Endothelial cell of umbilical vein (primary cell): ENCODE data around the gene B3GALT6. TPM values are rescaled to one million over a fixed set of nuclear protein-coding genes. Genes with fewer than 3 reads are reported as not detected.

Experiments
- BruUV-seq: library from RNA; stranded (reverse); fragments of 400-500 nt; replicated peaks from 2 replicates; lab custom pipeline; 2021; lab: Mats Ljungman, UMichigan
- CTCF ChIA-PET: fragments of 300-600, 350-600 bp; sonication (Branson Sonifier 250); formaldehyde crosslinking; loops from one replicate; lab custom pipeline; 2021; ENCODE audit warnings: antibody characterized with exemption, inconsistent platforms; lab: Charles Lee
- POLR2A ChIA-PET: fragments of 300-600, 350-600 bp; sonication (Branson Sonifier 250); formaldehyde crosslinking; loops from one replicate; lab custom pipeline; 2021; ENCODE audit warnings: antibody characterized with exemption, inconsistent platforms; lab: Charles Lee
- DNase-seq: peaks from one replicate; pipeline ENCODE4 v3.0.0-alpha.2; 2011; ENCODE audit warnings: low read depth, low spot score
- FAIRE-seq: peaks from 2 replicates; lab custom pipeline; 2011; peaks lifted over from hg19 to GRCh38; lab: Jason Lieb, UNC
- H2AFZ ChIP-seq: 2 replicates; pipeline ENCODE4 v1.6.0; 2012; ENCODE audit warnings: low read depth, low read length, control low read depth, inconsistent platforms
- H3K27ac ChIP-seq: 2 replicates; pipeline ENCODE4 v1.5.1; 2011; ENCODE audit warnings: low read depth, mild to moderate bottlenecking, control low read depth, low read length, moderate library complexity; ENCODE audit not compliant: insufficient read depth
- H3K27me3 ChIP-seq, 2 experiments: 2 replicates each; pipeline versions ENCODE4 v1.6.0 to v1.6.1; 2011; ENCODE audit warnings: low read length in 2 of 2, mixed read lengths in 1 of 2; ENCODE audit not compliant: control insufficient read depth in 2 of 2, insufficient read depth in 2 of 2
- H3K36me3 ChIP-seq, 2 experiments: 2 replicates in 1 of 2; 3 replicates in 1 of 2; pipeline ENCODE4 v1.5.1; 2011; ENCODE audit warnings: low read length in 2 of 2, mild to moderate bottlenecking in 1 of 2, moderate library complexity in 1 of 2; ENCODE audit not compliant: control insufficient read depth in 2 of 2, insufficient read depth in 2 of 2; ENCODE audit errors: extremely low read depth in 1 of 2
- H3K4me1 ChIP-seq: 3 replicates; pipeline ENCODE4 v1.5.1; 2011; ENCODE audit warnings: mild to moderate bottlenecking, low read length; ENCODE audit not compliant: control insufficient read depth, insufficient read depth; ENCODE audit errors: extremely low read depth
- H3K4me2 ChIP-seq: 2 replicates; pipeline ENCODE4 v1.6.1; 2011; ENCODE audit warnings: low read length, control low read depth, mixed read lengths; ENCODE audit not compliant: insufficient read depth
- H3K4me3 ChIP-seq, 3 experiments: fragments of 200-600 bp in 1 of 3; sonication (generic), shearing (Covaris generic) in 1 of 3; replicated peaks in 1 of 3; 2 replicates each; pipeline ENCODE4 v1.5.1; 2011 to 2016; ENCODE audit warnings: control low read depth in 3 of 3, low read length in 3 of 3, mild to moderate bottlenecking in 2 of 3, inconsistent platforms in 1 of 3, low read depth in 1 of 3, moderate library complexity in 1 of 3; ENCODE audit not compliant: insufficient read depth in 1 of 3
- H3K79me2 ChIP-seq: 2 replicates; pipeline ENCODE4 v1.6.0; 2012; ENCODE audit warnings: low read length, inconsistent platforms; ENCODE audit not compliant: control insufficient read depth, insufficient read depth
- H3K9ac ChIP-seq: replicated peaks from 2 replicates; pipeline ENCODE3; 2011; ENCODE audit warnings: low read length, control low read depth; ENCODE audit not compliant: insufficient read depth; ENCODE audit errors: extremely low read depth
- H3K9me1 ChIP-seq: replicated peaks from 3 replicates; pipeline ENCODE4 v1.6.0; 2011; ENCODE audit warnings: mild to moderate bottlenecking, low read length; ENCODE audit not compliant: control insufficient read depth, insufficient read depth; ENCODE audit errors: extremely low read depth
- H3K9me3 ChIP-seq: replicated peaks from 2 replicates; pipeline ENCODE4 v1.5.1; 2012; ENCODE audit warnings: low read length, inconsistent platforms; ENCODE audit not compliant: control insufficient read depth, insufficient read depth
- H4K20me1 ChIP-seq: replicated peaks from 2 replicates; pipeline ENCODE3; 2011; ENCODE audit warnings: mild to moderate bottlenecking, low read length; ENCODE audit not compliant: control insufficient read depth, insufficient read depth; ENCODE audit errors: extremely low read depth
- EZH2 ChIP-seq: IDR thresholded peaks from 2 replicates; pipeline ENCODE4 v1.6.1; 2012; ENCODE audit warnings: borderline replicate concordance, low read depth, mild to moderate bottlenecking, moderate library complexity, low read length, inconsistent platforms; ENCODE audit not compliant: severe bottlenecking
- FOS ChIP-seq: IDR thresholded peaks from 2 replicates; pipeline ENCODE4 v1.6.1; 2011; ENCODE audit warnings: mild to moderate bottlenecking, low read length, moderate library complexity, borderline replicate concordance; ENCODE audit not compliant: insufficient read depth
- GATA2 ChIP-seq: IDR thresholded peaks from 2 replicates; pipeline ENCODE4 v1.7.0; 2011; ENCODE audit warnings: low read depth, mild to moderate bottlenecking, moderate library complexity, mixed read lengths, low read length; ENCODE audit not compliant: insufficient read length, insufficient read depth
- JUN ChIP-seq: IDR thresholded peaks from 2 replicates; pipeline ENCODE4 v1.6.1; 2011; ENCODE audit warnings: borderline replicate concordance, low read depth; ENCODE audit not compliant: insufficient read length, insufficient read depth
- MYC ChIP-seq: IDR thresholded peaks from one replicate; pipeline ENCODE4 v1.6.1; 2011; ENCODE audit warnings: mild to moderate bottlenecking, low read depth, low read length
- POLR2A ChIP-seq: IDR thresholded peaks from 2 replicates; pipeline ENCODE4 v1.6.1; 2012; ENCODE audit warnings: low read depth, mild to moderate bottlenecking, control low read depth, low read length
- POLR2AphosphoS5 ChIP-seq: IDR thresholded peaks from 2 replicates; pipeline ENCODE4 v1.6.1; 2012; ENCODE audit warnings: low read depth, mild to moderate bottlenecking, control low read depth, low read length, moderate library complexity; ENCODE audit not compliant: insufficient read depth
- dilution Hi-C: fragments of 300-500 bp; cut with MboI; formaldehyde crosslinking; loops from one replicate; pipeline ENCODE4 v1.15.0; 2019; ENCODE audit warnings: low sequenced_read_pairs; ENCODE audit not compliant: extremely low pct_ligation_motif_present
- intact Hi-C: fragments of 100-400 bp; cut with micrococcal nuclease; formaldehyde crosslinking; loops from one replicate; pipeline ENCODE4 v1.10.0; 2022
- polyA plus RNA-seq, 4 experiments: library from polyadenylated mRNA; depleted of rRNA in 3 of 4; stranded (reverse) in 3 of 4; unstranded in 1 of 4; fragments of >200 nt; gene quantifications; 2 replicates each; pipeline versions ENCODE4 v1.2.1 to v1.2.3, GENCODE V29; 2011 to 2012; ENCODE audit warnings: missing spikeins in 1 of 4
- total RNA-seq: library from RNA; stranded (reverse); gene quantifications from 2 replicates; pipeline ENCODE4 v1.2.3, GENCODE V29; 2021
- TF ChIP-seq, protein P1 (sequence below), 2 donors: IDR thresholded peaks; 1 replicate in 1 of 2; 2 replicates in 1 of 2; pipeline ENCODE4 v1.5.1; 2011; ENCODE audit warnings: low read length in 2 of 2, mild to moderate bottlenecking in 2 of 2, moderate library complexity in 2 of 2, control low read depth in 1 of 2, inconsistent platforms in 1 of 2, low read depth in 1 of 2; ENCODE audit not compliant: insufficient read depth in 1 of 2; ENCODE audit errors: extremely low read depth in 1 of 2
- TF ChIP-seq, protein P2 (sequence below): IDR thresholded peaks from 2 replicates; pipeline ENCODE4 v1.6.1; 2011; ENCODE audit not compliant: insufficient read depth, insufficient read length

The B3GALT6 gene
- total and polyA plus RNA-seq, 2 donors (not counting 3 experiments of a cell fraction or from before 2014, with no cell fraction given): 24.6 to 34.1 TPM

DNA sequence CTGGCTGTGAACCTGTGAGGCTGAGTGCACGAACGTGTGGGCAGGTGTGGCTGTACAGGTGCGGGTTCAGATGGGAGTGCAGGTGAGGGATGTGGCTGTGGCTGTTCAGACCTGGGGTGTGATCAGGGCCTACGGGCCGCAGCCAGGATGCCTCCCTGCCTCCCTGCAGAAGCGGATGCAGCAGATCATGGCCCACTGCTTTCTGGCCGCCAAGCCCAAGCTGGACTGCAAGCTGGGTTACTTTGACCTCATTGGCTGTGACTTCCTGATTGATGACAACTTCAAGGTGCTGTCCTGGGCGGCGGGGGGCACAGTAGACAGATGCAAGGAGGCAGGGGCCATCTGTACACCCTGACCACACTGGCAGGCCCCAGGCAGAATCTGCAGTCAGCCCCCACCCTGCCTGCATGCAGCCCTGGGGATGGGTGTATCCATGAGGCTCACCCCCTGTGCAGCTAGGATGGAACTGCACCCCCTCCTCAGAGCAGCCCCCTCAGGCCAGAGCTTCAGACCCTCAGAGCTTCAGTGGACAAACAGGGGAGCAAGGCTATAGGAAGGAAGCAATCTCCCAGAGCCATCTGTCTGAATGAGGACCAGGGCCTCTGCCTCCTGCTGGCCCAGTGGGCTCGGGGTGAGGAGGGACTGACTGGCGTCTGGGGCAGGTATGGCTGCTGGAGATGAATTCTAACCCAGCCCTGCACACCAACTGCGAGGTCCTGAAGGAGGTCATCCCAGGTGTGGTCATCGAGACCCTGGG, 35.4 kb upstream of the B3GALT6 start:
- BruUV-seq: no TSS peak
- Histone ChIP-seq H3K9me1 (no peaks in the 10 kb centered on the region), H3K36me3 (no peaks in the 10 kb centered on the region), H3K79me2 (no peaks in the 10 kb centered on the region), H2AFZ (no peak overlapping the region), H3K9me3 (no peaks in the 10 kb centered on the region), H3K9ac (no peak overlapping the region), H3K4me1 (no peaks in the 10 kb centered on the region), H3K27ac (no peak overlapping the region), H3K27me3 (peaks cover 0 to 1% of the 10 kb centered on the region in 2 experiments), H3K4me2 (no peak overlapping the region), H4K20me1 (no peaks in the 10 kb centered on the region), H3K4me3 (no peak overlapping the region)
- no peak for DNase-seq
- TF ChIP-seq EZH2: no peak
- no peak for TF ChIP-seq POLR2AphosphoS5
- TF ChIP-seq POLR2A: no peak
- no peak for TF ChIP-seq JUN
- dilution Hi-C loops (no loop called here), intact Hi-C loops (no loop called here)
- no peak for FAIRE-seq
- ChIA-PET CTCF (no interaction called here), POLR2A (no interaction called here)

DNA sequence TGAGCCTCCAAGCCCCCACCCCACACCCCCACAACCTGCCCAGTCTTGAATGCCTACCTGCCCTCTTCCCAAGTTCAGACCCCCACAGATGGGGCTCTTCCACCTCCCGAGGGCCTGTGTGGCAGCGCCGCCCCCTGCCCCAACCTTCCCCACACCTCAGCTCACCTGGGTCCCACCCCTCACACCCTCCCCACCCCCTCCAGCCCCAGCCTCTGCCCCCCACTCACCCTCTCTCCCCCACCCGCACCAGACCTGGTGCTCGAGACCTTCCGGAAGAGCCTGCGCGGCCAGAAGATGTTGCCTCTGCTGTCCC, 34.9 kb upstream of the B3GALT6 start:
- Histone ChIP-seq H3K79me2 (no peaks in the 10 kb centered on the region), H3K9me3 (no peaks in the 10 kb centered on the region), H3K27me3 (peaks cover 0 to 1% of the 10 kb centered on the region in 2 experiments), H3K9ac (no peak overlapping the region), H3K27ac (no peak overlapping the region), H2AFZ (no peak overlapping the region), H3K4me3 (no peak overlapping the region), H3K9me1 (no peaks in the 10 kb centered on the region), H3K4me2 (no peak overlapping the region), H4K20me1 (no peaks in the 10 kb centered on the region), H3K36me3 (no peaks in the 10 kb centered on the region), H3K4me1 (no peaks in the 10 kb centered on the region)
- BruUV-seq: no TSS peak
- ChIA-PET CTCF (no interaction called here), POLR2A (no interaction called here)
- TF ChIP-seq, protein P1, sequence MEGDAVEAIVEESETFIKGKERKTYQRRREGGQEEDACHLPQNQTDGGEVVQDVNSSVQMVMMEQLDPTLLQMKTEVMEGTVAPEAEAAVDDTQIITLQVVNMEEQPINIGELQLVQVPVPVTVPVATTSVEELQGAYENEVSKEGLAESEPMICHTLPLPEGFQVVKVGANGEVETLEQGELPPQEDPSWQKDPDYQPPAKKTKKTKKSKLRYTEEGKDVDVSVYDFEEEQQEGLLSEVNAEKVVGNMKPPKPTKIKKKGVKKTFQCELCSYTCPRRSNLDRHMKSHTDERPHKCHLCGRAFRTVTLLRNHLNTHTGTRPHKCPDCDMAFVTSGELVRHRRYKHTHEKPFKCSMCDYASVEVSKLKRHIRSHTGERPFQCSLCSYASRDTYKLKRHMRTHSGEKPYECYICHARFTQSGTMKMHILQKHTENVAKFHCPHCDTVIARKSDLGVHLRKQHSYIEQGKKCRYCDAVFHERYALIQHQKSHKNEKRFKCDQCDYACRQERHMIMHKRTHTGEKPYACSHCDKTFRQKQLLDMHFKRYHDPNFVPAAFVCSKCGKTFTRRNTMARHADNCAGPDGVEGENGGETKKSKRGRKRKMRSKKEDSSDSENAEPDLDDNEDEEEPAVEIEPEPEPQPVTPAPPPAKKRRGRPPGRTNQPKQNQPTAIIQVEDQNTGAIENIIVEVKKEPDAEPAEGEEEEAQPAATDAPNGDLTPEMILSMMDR (IDR thresholded peaks at IDR 0.05; ENCODE audit: extremely low read depth in 1 of 2, insufficient read depth in 1 of 2, low read depth in 1 of 2, low read length in 2 of 2): no peak
- TF ChIP-seq GATA2 (no peak), FOS (no peak), EZH2 (no peak), JUN (no peak), POLR2AphosphoS5 (no peak), MYC (no peak), POLR2A (no peak)
- TF ChIP-seq, protein P2, sequence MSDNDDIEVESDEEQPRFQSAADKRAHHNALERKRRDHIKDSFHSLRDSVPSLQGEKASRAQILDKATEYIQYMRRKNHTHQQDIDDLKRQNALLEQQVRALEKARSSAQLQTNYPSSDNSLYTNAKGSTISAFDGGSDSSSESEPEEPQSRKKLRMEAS: no peak
- dilution Hi-C loops: no loop called here
- DNase-seq: no peak
- intact Hi-C loops: no loop called here
- no peak for FAIRE-seq
